GM12878 (cell line): ENCODE data around the gene TMEM259. TPM values are rescaled to one million over a fixed set of nuclear protein-coding genes. Genes with fewer than 3 reads are reported as not detected.
"Not testable (repeated sequence)": the region's sequence is repeated elsewhere in the genome, so short reads cannot be mapped to it uniquely, and the experiment has no call there.

Source experiments
- ATAC-seq: fragments of 200-7000 bp; cut with Tn5 transposase; 3 replicates; pipeline ENCODE4 v1.9.1; 2020; ENCODE audit warnings: mild to moderate bottlenecking, moderate library complexity
- BruUV-seq: library from RNA; stranded (reverse); fragments of 400-500 nt; replicated peaks from 2 replicates; lab custom pipeline; 2021; lab: Mats Ljungman, UMichigan
- CTCF ChIA-PET: fragments of 300-600 bp; sonication (Branson Sonifier 250); formaldehyde crosslinking; extraction: SDS; loops from one replicate; lab custom pipeline; 2021; ENCODE audit warnings: inconsistent platforms; lab: Yijun Ruan, JAX
- POLR2A ChIA-PET: fragments of 350-600 bp; formaldehyde crosslinking; extraction: SDS; loops from one replicate; lab custom pipeline; 2021; ENCODE audit warnings: inconsistent platforms; lab: Charles Lee
- RAD21 ChIA-PET: fragments of 300-600 bp; sonication (Branson Sonifier 250); formaldehyde crosslinking; loops from one replicate; lab custom pipeline; 2023; ENCODE audit warnings: antibody characterized with exemption; ENCODE audit not compliant: unreplicated experiment; lab: Charles Lee
- SMC1A ChIA-PET: fragments of 300-600 bp; sonication (Branson Sonifier 250); formaldehyde crosslinking; loops from one replicate; lab custom pipeline; 2023; ENCODE audit not compliant: unreplicated experiment, uncharacterized antibody; lab: Charles Lee
- DNase-seq: peaks from one replicate; pipeline ENCODE4 v3.0.0-alpha.2; 2011; ENCODE audit warnings: low read depth, low spot score
- FAIRE-seq: peaks from 3 replicates; lab custom pipeline; 2011; peaks lifted over from hg19 to GRCh38; lab: Jason Lieb, UNC
- H2AFZ ChIP-seq: 2 replicates; pipeline ENCODE4 v1.6.0; 2011; ENCODE audit warnings: low read depth, low read length, control low read depth; ENCODE audit not compliant: control insufficient read depth
- H3K27ac ChIP-seq: 2 replicates; pipeline ENCODE4 v1.5.1; 2011; ENCODE audit warnings: control low read depth; ENCODE audit not compliant: control insufficient read depth, insufficient read depth
- H3K27me3 ChIP-seq, 2 experiments: replicated peaks in 1 of 2; 2 replicates each; pipeline versions ENCODE4 v1.6.0 to v1.6.1; 2011; ENCODE audit warnings: low read length in 1 of 2; ENCODE audit not compliant: control insufficient read depth in 2 of 2, insufficient read depth in 2 of 2
- H3K36me3 ChIP-seq, 2 experiments: 2 replicates each; pipeline ENCODE4 v1.5.1; 2011; ENCODE audit warnings: low read length in 1 of 2; ENCODE audit not compliant: control insufficient read depth in 2 of 2, insufficient read depth in 2 of 2
- H3K4me1 ChIP-seq: 2 replicates; pipeline ENCODE4 v1.6.1; 2011; ENCODE audit warnings: mild to moderate bottlenecking, low read length, moderate library complexity, mixed read lengths; ENCODE audit not compliant: control insufficient read depth, insufficient read depth
- H3K4me2 ChIP-seq: 2 replicates; pipeline ENCODE4 v1.6.0; 2011; ENCODE audit warnings: control low read depth; ENCODE audit not compliant: control insufficient read depth, insufficient read depth
- H3K4me3 ChIP-seq: fragments of 200-600 bp; sonication (generic); 2 replicates; pipeline ENCODE4 v1.5.1; 2016
- H3K79me2 ChIP-seq: 2 replicates; pipeline ENCODE4 v1.6.0; 2011; ENCODE audit warnings: low read length; ENCODE audit not compliant: control insufficient read depth, insufficient read depth
- H3K9ac ChIP-seq: 2 replicates; pipeline ENCODE4 v1.8.0; 2011; ENCODE audit warnings: low read length, control low read depth, mixed read lengths; ENCODE audit not compliant: control insufficient read depth, insufficient read depth
- H3K9me3 ChIP-seq: replicated peaks from 3 replicates; pipeline ENCODE4 v1.5.1; 2011; ENCODE audit warnings: mild to moderate bottlenecking, low read length; ENCODE audit not compliant: control insufficient read depth, insufficient read depth
- H4K20me1 ChIP-seq: 2 replicates; pipeline ENCODE4 v1.6.0; 2011; ENCODE audit not compliant: control insufficient read depth, insufficient read depth
- WGBS: methylation state at CpG from one replicate; pipeline ENCODE4 v1.1.6; 2016; ENCODE audit warnings: low lambda C conversion rate; ENCODE audit not compliant: insufficient replicate concordance, insufficient coverage; ENCODE audit errors: missing lambda C conversion rate; 5-methylcytosine and 5-hydroxymethylcytosine counted together
- in situ Hi-C: fragments of 300-500 bp; cut with MboI; formaldehyde crosslinking; loops from 9 replicates; pipeline ENCODE4 v1.14.3; 2018; ENCODE audit warnings: mixed read lengths
- intact Hi-C: fragments of 100-400 bp; cut with micrococcal nuclease; formaldehyde crosslinking; loops from one replicate; pipeline ENCODE4 v1.14.2; 2022; ENCODE audit not compliant: unreplicated experiment
- polyA plus RNA-seq, 11 experiments: library from polyadenylated mRNA; depleted of rRNA in 4 of 11; unstranded in 6 of 11; stranded (reverse) in 5 of 11; fragments of >200 nt; fragmentation: Nextera tagmentation in 4 of 11; fragmentation: Illumina TruSeq in 1 of 11; extraction: Ambion mirVana in 4 of 11; extraction: Trizol in 1 of 11; gene quantifications; 1 replicate in 1 of 11; 2 replicates in 10 of 11; pipeline versions ENCODE4 v1.2.1 to v1.2.3, GENCODE V29; 2011 to 2016; ENCODE audit warnings: inconsistent platforms in 2 of 11, missing spikeins in 2 of 11, low read depth in 1 of 11
- total RNA-seq, 4 experiments: library from RNA; depleted of rRNA in 3 of 4; stranded (reverse); fragments of >200 nt in 3 of 4; fragmentation: Illumina TruSeq in 1 of 4; extraction: Trizol in 1 of 4; gene quantifications; 2 replicates each; pipeline versions ENCODE4 v1.2.1 to v1.2.3, GENCODE V29; 2013 to 2021

TMEM259 gene
- total and polyA plus RNA-seq, 10 of the 15 experiments (the other 5 are each of a cell fraction or from before 2014, with no cell fraction given): 0.43 to 184 (median 62.0) TPM

DNA sequence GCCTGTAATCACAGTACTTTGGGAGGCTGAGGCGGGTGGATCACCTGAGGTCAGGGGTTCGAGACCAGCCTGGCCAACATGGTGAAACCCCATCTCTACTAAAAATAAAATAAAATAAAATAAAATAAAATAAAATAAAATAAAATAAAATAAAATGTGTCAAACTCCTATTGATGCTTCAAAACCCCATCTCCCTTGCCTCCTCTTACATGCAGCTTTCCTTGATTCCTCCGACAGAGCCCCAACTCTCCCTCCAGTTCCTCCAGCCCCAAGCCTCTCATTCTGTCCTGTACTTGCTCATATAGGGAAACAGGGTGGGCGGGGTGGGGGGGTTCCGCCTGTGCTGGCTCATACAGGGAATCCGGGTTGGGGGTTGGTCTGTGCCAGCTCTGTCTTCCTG is 4.2 kb upstream of the TMEM259 start:
- FAIRE-seq, DNase-seq, H3K27me3 ChIP-seq, in situ Hi-C loops, H2AFZ ChIP-seq, H3K9me3 ChIP-seq, H3K27ac ChIP-seq, H3K9ac ChIP-seq, H3K4me3 ChIP-seq, H3K36me3 ChIP-seq, ATAC-seq, H4K20me1 ChIP-seq, intact Hi-C loops, H3K4me1 ChIP-seq, H3K4me2 ChIP-seq, BruUV-seq: not testable (repeated sequence)
- SMC1A ChIA-PET: interaction anchor here (0.6 kb wide), 2 partner anchors 61 to 102 kb away, joined by 4 read pairs; no protein-coding TSS in a partner anchor
- POLR2A ChIA-PET: interaction anchor here (0.7 to 4.7 kb wide), 4 partner anchors 14 to 165 kb away, joined by 3 to 83 read pairs (median 13); partner anchors contain the start of genes ABCA7 and ARHGAP45
- H3K79me2 ChIP-seq: peaks cover 50% of the 10 kb centered on the region
- 20% methylated on average over 6 of the region's 6 CpGs for WGBS
- CTCF ChIA-PET: interaction anchor here (0.6 kb wide), 1 partner anchor 29 kb away, joined by 3 read pairs; no protein-coding TSS in a partner anchor
- RAD21 ChIA-PET: interaction anchor here (1.4 to 4.9 kb wide), 3 partner anchors 13 to 105 kb away, joined by 3 to 39 read pairs (median 8); partner anchors contain the start of gene ABCA7

DNA sequence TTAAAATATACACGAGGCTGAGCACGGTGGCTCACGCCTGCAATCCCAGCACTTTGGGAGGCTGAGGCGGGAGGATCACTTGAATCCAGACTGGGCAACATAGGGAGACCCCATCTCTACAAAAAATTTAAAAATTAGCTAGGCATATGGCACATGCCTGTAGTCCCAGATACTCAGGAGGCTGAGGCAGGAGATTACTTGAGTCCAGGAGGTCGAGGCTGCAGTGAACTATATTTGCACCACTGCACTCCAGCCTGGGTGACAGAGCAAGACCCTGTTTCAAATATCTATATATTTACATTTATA is 2.9 kb upstream of the TMEM259 start:
- H3K27ac ChIP-seq, H3K4me2 ChIP-seq, H3K27me3 ChIP-seq, BruUV-seq, DNase-seq, in situ Hi-C loops, intact Hi-C loops, H3K4me1 ChIP-seq, POLR2A ChIA-PET, H3K9me3 ChIP-seq, ATAC-seq, RAD21 ChIA-PET, H3K36me3 ChIP-seq, H3K9ac ChIP-seq, H3K4me3 ChIP-seq, H2AFZ ChIP-seq, FAIRE-seq, H4K20me1 ChIP-seq: not testable (repeated sequence)
- CTCF ChIA-PET: interaction anchor here (1.3 kb wide), 1 partner anchor 217 kb away, joined by 3 read pairs; the partner anchor contains the start of gene ATP5F1D
- peaks cover 52% of the 10 kb centered on the region for H3K79me2 ChIP-seq
- 55% methylated on average over 5 of the region's 5 CpGs for WGBS
- SMC1A ChIA-PET: interaction anchor here (0.6 to 1.3 kb wide), 2 partner anchors 79 to 176 kb away, joined by 3 read pairs; no protein-coding TSS in a partner anchor
